DMS53 (cell line): ENCODE measurements around the gene SELENOV.

Source experiments
- DNase-seq: peaks from one replicate; lab custom pipeline; 2025; lab: John Stamatoyannopoulos, UW

SELENOV gene

DNA sequence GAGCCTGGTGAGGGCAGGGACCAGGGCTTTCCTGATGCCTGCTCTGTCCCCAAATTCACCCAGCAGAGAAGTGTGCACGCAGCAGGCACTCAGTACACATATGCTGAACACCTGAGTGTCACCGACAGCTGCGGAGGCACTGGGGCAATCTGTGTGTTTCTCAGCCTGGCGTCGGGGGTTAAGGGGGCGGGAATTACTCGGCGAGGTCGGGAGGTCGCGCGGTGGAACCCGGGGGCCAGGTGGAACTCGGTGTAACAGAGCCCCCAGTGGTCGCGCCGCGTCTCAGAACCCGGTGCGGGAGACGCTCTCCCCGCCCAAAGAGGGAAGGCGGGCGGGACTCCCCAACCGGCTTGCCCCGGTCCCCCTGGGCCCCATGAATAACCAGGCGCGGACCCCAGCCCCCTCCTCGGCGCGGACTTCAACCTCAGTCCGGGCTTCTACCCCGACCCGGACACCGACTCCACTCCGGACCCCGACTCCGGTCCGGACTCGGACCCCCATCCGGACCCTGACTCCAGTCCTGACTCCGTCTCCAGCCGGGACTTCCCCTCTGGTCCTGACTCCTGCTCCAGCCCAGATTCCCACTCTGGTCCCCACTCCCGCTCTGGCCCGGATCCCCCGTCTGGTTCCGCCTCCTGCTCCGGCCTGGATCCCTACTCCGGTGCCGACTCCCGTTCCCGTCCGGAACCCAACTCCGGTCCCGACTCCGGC is at the start of gene SELENOV:
Gene SELENOV (plus strand): TSS at position 300 of the 711 bp plus-strand sequence. CDS start 74 bp downstream, at position 374.
- peak; percentile 76 for DNase-seq

DNA sequence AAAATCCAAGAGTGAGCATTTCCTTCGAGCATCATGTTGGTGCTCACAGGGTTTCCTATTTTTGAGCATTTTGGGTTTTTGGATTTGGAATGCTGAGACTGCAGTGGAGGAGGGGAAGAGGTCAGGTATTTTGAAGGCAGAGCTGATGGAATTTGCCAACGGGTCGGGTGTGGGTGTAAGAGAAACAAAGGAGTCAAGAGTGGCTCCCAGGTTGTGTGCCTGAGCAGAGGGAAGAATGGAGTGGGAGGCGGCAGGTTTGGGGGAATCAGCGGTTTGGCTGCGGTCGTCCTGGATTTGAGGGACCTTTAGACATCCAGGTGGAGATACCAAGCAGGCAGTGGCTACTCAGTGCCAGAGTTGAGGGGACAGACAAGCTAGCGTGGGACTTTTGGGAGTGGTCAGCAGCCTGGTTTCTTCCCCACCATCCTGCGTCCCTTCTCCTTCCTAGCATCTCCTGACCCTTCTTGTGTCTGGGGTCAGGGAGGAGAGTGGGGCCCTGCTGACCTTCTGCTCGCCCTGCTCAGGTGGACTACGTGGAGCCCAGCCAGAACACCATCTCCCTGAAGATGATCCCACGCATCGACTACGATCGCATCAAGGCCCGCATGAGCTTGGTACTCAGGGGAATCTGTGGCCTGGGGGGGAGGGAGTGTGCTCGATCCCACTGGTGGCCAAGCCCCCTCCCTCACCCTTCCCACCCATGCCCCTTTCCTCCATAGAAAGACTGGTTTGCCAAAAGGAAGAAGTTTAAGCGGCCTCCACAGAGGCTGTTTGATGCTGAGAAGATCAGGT is 48.8 kb upstream of the SELENOV start:
- DNase-seq: no peak

- DNase-seq: no peak
These were observed 47.0 kb upstream of the SELENOV start for GRCh38 chr19:39467941-39468340.

- no peak for DNase-seq
These were observed 45.9 kb upstream of the SELENOV start for GRCh38 chr19:39469036-39469435.

- DNase-seq: no peak
These were observed 45.4 kb upstream of the SELENOV start for GRCh38 chr19:39469567-39469966.

GRCh38 chr19:39470724-39471339 is 44.1 kb upstream of the SELENOV start:
- no peak for DNase-seq

DNA sequence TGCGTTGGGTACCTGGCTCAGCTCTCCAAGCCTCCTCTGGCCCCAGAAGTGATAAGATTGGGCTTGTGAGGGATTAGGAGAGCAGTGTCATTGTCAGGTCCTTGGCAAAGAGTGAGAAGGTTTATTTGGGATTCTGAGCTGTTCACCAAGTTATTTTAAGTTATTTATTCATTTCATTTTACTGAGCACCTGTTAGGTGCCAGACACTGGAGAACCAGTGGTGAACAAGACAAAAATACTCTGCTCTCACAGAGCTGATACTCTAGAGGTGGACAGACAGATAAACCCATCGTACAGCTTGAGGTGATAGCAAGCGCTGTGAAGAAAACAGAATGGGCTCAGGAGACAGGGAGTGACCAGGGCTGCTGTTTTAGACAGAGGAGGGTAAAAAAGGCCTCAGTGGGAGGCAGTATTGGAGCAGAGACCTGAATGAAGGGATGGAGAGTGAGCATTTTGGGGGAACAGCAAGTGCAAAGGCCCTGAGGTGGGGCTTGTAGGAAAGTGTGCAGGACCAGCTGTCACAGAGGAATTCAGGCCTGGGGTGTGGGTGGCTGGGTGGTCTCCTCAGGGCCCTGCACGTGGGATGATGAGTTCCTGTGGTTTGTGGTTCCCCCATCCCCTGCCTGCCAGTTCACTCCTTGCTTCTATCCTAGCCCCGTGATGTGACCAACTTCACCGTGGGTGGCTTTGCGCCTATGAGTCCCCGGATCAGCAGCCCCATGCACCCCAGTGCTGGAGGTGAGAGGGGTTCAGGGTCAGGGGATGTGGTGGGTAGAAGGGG is 43.0 kb upstream of the SELENOV start:
- DNase-seq: no peak

DNA sequence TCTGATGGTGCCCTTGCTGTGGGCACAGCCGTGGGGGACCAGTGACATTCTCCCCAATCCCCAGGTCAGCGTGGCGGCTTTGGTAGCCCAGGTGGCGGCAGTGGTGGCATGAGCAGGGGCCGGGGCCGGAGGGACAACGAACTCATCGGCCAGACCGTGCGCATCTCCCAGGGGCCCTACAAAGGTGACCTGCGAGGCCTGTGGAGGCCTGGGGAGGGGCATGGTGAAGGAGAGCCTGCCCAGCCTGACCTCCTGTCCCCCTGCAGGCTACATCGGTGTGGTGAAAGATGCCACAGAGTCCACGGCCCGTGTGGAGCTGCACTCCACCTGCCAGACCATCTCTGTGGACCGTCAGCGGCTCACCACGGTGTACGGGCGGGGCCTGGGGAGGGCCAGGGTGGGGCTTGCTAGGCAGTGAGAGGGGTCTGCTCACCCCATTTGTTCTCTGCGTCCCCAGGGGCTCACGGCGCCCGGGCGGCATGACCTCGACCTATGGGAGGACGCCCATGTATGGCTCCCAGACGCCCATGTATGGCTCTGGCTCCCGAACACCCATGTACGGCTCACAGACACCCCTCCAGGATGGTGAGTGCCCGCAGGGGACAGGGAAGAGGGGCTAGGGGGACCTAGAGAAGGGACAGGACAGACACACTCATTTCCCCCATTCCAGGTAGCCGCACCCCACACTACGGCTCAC is 42.0 kb upstream of the SELENOV start:
- no peak for DNase-seq

DNA sequence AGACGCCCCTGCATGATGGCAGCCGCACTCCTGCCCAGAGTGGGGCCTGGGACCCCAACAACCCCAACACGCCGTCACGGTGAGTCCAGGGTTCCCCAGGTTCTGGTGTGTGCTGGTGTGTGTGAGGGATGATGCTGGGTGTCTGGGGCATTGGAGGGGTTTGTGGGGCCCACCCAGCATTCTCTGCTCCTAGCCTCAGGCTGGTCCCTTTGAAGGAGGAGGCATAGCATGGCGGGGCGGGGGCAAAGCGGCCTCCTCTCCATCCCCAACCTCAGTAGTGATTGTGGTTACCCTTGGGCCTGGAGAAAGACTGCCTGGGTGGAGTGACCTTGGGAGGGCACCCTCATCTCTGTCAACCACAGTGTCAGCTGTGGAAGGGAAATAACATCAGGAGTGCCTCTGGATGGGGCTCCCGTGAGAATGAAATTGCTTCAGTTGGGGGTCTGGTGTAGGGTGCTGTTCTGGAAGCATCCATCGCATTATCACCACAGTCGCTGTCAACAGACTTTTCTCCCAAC is 41.4 kb upstream of the SELENOV start:
- no peak for DNase-seq

DNA sequence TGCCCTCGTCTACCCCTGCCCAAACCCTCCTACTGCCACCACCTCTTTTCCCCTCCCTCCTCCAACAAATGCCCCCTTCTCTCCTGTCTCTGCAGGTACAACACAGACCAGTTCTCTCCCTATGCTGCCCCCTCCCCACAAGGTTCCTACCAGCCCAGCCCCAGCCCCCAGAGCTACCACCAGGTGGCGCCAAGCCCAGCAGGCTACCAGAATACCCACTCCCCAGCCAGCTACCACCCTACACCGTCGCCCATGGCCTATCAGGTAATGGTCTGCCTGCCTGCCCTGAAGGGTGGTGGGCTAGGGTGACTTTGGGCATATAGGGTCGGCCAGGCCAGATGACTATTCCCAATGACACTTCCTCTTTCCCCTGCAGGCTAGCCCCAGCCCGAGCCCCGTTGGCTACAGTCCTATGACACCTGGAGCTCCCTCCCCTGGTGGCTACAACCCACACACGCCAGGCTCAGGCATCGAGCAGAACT is 40.8 kb upstream of the SELENOV start:
- DNase-seq: peak; percentile 73

GRCh38 chr19:39475748-39476147 is 39.2 kb upstream of the SELENOV start:
- DNase-seq: no peak

- peak; percentile 43 for DNase-seq
These were observed 35.6 kb upstream of the SELENOV start for GRCh38 chr19:39479319-39479801.

GRCh38 chr19:39479916-39480315 is 35.0 kb upstream of the SELENOV start:
- DNase-seq: no peak

- peak; percentile 99 for DNase-seq
These were observed 34.4 kb upstream of the SELENOV start, which contains the start of gene TIMM50 for GRCh38 chr19:39480337-39481228. Gene TIMM50, plus strand, starts transcription at chr19:39480838. Its CDS starts 16 bp downstream, at chr19:39480854.

DNA sequence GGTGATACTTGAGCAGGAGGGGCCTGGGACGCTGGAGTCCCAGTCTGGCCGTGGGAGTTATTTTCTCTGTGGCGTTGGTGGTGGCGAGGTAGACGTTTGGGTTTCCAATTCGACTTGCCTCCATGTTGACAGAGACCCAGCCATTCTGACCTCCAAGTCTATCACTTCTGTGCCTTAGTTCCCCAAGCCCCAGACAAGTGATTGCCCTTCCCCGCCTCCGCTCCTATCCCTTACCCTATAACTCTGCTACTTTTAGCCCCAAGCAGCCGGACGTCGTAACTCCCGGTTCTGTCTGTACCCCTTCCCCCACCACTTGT is 33.8 kb upstream of the SELENOV start:
- no peak for DNase-seq

DNA sequence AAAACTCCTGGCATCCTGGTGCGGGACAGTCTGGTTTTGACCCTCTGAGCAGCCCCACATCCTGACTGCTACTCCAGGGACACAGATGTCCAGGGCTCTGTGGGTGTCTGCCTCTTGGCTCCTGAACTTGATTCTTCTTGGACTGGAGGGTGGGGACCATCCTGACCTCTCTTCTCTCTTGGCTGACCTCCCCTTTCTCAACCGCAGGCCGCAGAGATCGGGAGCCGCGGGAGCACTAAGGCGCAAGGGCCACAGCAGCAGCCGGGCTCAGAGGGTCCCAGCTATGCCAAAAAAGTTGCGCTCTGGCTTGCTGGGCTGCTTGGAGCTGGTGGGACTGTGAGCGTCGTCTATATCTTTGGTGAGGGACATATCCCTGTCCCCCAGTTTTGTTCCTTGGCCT is 33.3 kb upstream of the SELENOV start:
- DNase-seq: no peak

DNA sequence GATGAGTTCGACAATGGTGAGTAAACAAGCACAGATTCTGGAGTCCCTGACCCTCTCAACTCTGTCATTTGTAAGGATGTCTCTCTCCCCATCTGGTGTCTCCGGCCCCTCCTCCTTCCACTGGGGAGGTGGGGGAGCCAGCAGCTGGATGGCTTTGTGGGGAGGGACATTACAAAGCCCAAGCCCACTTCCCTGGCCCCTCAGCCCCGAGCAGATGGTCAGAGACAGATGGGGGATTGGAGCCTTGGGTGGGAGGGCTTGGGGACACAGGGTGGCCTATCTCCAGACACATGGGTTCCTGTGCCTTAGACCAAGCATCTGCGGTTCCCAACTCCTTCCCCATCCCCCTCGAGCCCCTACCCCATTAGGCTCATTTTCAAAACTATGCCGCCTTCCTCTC is 31.8 kb upstream of the SELENOV start:
- no peak for DNase-seq

- no peak for DNase-seq
These were observed 25.2 kb upstream of the SELENOV start for GRCh38 chr19:39489756-39490155.

DNA sequence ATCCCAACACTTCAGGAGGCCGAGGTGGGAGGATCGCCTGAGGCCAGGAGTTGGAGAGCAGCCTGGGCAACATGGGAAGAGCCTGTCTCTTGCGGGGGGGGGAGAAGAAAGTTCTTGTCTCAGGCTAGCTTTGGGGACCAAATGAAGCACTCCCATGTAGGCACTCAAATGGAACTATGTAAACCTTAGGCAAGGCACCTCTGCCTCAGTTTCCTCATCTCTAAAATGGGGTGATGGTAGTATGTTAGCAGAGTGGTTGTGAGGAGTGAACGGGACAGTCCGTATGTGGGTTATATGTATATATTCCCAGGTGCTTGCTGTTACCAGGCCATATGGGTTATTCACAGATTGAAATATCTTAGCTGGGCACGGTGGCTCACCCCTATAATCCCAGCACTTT is 22.7 kb upstream of the SELENOV start:
- no peak for DNase-seq

DNA sequence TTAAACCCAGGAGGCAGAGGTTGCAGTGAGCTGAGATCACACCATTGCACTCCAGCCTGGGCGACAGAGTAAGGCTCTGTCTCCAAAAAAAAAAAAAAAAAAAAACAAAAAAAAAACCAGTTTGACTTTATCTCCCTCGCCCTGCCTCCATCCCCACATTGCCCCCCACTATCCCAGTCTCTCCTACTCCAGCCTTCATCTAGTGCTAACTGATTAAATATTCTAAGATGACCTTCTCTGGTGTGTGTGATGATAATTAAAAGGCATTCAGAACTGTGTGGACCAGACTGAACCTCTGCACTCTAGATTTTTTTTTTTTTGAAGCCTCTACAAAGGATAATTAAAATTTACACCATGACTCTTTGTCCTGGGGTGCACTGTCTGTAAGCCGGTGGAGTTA is 22.2 kb upstream of the SELENOV start:
- no peak for DNase-seq
